ENCODE results near the gene EDEM2.
"Not testable (repeated sequence)": the region's sequence is repeated elsewhere in the genome, so short reads cannot be mapped to it uniquely, and the experiment has no call there.

EDEM2 gene

DNA sequence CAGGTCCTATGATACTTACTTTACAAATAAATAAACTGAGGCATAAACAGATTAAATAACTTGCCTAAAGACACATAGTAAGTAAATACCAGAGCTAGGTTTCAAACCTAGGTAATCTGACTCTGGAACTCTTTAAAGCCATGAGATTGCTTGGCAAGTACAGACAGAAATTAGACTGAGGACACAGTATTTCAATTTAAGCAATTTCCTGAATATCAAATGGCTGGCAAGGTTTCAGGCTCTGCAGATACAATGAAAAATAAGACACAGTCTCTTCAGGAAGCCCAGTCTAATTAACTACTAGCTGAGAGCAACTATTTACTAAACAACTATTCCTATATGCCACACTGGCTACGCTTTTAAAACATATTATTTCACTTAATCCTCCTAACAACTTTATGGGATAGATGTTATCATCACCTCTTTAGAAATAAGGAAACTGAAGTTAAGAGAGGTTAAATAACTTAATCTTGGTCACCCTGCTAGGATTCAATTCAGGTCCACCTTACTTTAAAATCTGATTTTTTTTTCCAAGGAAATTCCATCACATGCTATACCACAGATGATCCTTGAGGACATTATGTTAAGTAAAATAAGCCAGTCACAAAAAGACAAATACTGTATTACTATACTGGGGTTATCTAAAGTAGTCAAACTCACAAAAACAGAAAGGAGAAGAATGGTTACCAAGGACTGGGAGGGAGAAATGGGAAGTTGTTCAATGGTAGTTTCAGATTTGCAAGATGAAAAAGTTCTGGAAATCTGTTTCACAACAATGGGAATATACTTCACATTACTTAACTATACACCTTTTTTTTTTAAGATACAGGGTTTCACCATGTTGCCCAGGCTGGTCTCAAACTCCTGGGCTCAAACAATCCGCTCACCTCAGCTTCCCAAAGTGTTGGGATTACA is 58.6 kb downstream of the EDEM2 start:
- TF ChIP-seq, protein P1, sequence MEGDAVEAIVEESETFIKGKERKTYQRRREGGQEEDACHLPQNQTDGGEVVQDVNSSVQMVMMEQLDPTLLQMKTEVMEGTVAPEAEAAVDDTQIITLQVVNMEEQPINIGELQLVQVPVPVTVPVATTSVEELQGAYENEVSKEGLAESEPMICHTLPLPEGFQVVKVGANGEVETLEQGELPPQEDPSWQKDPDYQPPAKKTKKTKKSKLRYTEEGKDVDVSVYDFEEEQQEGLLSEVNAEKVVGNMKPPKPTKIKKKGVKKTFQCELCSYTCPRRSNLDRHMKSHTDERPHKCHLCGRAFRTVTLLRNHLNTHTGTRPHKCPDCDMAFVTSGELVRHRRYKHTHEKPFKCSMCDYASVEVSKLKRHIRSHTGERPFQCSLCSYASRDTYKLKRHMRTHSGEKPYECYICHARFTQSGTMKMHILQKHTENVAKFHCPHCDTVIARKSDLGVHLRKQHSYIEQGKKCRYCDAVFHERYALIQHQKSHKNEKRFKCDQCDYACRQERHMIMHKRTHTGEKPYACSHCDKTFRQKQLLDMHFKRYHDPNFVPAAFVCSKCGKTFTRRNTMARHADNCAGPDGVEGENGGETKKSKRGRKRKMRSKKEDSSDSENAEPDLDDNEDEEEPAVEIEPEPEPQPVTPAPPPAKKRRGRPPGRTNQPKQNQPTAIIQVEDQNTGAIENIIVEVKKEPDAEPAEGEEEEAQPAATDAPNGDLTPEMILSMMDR (conservative IDR thresholded peaks at IDR 0.05; ENCODE audit: low read depth, low read length) = no peak
- no peak overlapping the region for H3K4me3 ChIP-seq (ENCODE audit: low read length)
- no peak for DNase-seq (ENCODE audit: low read depth)

DNA sequence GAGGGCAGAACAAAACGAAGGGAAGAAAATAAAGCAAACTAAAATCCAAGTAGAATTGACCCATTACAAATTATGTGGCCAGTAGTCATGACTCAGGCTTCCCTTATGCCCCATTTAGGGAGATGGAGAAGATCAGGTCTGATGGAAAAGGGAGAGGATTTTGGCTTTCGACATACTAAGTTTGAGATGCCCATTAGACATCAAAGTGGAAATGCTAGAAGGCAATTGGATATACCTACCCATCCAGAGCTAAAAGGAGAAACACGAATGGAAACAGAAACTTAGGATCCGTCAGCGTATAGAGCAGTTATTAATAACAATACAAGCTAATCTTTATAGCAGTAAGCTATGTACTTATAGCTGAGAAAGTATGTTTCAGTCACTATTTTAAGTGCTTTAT is 59.3 kb downstream of the EDEM2 start:
- H3K4me3 ChIP-seq (ENCODE audit: low read length) = no peak overlapping the region
- no peak for DNase-seq (ENCODE audit: low read depth)
- TF ChIP-seq, protein P1 (conservative IDR thresholded peaks at IDR 0.05; ENCODE audit: low read depth, low read length) = no peak

DNA sequence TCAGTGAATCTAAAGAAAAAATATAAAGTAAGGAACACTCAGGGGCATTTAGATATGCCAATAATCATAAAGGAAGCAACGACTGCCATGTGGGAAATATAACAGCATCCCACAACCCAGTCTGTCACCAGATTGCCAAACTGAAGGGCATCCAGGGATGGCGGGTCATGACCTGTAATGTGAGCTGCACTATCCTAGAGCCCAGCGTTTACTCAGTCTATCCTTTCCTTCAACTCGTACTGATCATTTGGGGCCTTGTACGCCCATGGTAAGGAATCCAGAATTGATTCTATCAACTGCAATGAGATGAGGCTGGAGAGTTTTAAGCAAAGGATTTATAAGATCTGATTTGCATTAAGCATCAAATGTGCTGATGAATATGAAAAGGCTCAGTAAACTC is 59.8 kb downstream of the EDEM2 start:
- DNase-seq (ENCODE audit: low read depth) = no peak
- TF ChIP-seq, protein P1 (conservative IDR thresholded peaks at IDR 0.05; ENCODE audit: low read depth, low read length) = no peak
- no peak overlapping the region for H3K4me3 ChIP-seq (ENCODE audit: low read length)

DNA sequence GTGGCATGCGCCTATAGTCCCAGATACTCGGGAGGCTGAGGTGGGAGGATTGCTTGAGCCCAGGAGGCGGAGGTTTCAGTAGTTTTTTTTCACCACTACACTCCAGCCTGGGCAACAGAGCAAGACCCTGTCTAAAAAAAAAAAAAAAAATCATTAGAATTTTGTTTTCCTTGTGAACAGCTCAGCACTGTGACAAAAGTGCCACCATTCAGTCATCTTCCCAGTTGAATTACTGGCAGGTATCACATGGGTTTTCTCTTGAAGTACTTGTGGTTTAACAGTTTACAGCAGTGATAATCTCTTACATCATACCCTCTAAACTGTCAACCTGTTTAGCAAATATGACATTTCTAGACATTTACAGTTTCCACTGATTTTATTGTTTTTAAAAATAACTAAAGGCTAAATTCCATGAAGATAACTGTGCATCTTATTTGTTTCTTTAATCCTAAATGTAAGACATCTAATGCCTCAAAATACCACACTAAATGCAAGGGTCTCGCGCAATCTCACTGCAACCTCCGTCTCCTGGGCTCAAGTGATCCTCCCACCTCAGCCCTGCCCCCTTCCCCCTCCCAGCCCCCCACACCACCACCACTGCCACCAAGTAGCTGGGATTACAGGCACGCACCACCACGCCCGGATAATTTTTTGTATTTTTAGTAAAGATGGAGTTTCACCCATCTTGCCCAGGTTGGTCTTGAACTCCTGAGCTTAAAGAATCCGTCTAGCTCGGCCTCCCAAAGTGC is 61.5 kb downstream of the EDEM2 start:
- TF ChIP-seq, protein P1 (conservative IDR thresholded peaks at IDR 0.05; ENCODE audit: low read depth, low read length) = no peak
- no peak overlapping the region for H3K4me3 ChIP-seq (ENCODE audit: low read length)
- DNase-seq (ENCODE audit: low read depth) = no peak

DNA sequence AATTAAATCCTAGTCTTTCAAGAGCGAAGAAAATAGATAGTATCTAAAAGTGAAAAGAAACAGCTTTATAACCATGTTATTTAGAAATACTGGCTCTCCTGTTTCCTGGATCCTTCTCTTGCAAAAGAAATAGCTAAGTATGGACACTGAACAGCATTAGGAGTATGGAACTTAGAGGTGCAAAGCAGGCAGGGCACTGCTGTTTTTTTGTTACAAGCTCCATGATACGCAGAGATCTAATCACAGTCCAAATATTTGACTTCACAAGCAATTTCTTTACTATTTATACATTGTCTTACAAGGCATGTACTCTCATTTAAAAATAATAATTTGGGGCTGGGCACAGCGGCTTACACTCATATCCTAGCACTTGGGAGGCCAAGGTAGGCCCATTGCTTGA is 62.1 kb downstream of the EDEM2 start:
- H3K4me3 ChIP-seq (ENCODE audit: low read length) = no peak overlapping the region
- DNase-seq (ENCODE audit: low read depth) = no peak
- TF ChIP-seq, protein P1 (conservative IDR thresholded peaks at IDR 0.05; ENCODE audit: low read depth, low read length) = no peak

DNA sequence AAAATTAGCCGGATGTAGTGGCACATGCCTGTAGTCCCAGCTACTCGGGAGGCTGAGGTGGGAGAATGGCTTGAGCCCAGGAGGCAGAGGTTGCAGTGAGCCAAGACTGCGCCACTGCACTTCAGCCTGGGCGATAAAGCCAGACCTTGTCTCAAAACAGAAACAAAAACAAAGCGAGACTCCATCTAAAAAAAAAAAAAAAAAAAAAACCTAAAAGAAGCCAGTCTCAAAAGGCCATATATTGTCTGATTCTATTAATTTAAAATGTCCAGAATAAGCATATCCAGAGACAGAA is 66.8 kb downstream of the EDEM2 start:
- not testable (repeated sequence) for DNase-seq (ENCODE audit: low read depth); H3K4me3 ChIP-seq (ENCODE audit: low read length)

DNA sequence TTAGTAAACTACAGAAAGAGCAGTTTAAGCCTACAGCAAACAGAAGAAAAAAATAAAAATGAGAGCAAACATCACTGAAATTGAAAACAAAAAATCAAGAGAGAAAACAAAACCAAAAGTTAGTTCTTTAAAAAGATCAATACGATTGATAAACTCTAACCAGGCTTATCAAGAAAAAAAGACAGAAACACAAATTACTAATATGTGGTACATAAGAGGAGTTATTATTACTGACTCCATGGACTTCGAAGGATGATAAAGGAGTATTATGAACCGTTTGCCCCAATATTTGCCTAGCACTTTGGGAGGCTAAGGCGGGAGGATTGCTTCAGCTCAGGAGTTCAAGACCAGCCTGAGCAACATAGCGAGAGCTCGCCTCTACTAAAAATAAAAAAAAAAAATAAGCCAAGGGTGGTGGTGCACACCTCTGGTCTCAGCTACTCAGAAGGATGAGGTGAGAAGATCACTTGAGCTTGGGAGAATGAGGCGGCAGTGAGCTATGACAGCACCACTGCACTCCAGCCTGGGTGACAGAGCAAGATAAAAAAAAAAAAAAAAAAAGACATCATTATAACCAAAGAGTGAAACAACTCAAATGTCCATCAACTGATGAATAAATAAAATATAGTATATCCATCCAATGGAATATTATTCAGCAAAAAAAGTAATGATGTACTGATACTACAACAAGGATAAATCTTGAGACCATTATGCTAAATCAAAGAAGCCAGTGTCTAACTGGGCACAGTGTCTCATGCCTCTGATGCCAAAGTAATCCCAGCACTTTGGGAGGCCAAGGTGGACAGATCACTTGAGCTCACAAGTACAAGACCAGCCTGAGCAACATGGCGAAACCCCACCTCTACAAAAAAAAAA is 67.4 kb downstream of the EDEM2 start:
- TF ChIP-seq, protein P1 (conservative IDR thresholded peaks at IDR 0.05; ENCODE audit: low read depth, low read length) = no peak
- no peak for DNase-seq (ENCODE audit: low read depth)

More for the DNA sequence above, 67.4 kb downstream of the EDEM2 start:
- H3K4me3 ChIP-seq (ENCODE audit: low read length) = no peak overlapping the region

Data from retinal pigment epithelial cell (primary cell).